ENCODE results near the gene SHCBP1L.

- TF ChIP-seq POLR2A (conservative IDR thresholded peaks at IDR 0.05): no peak
- TF ChIP-seq HNRNPH1 (optimal IDR thresholded peaks at IDR 0.05; ENCODE audit: low read depth, low read length): no peak
- no peak for TF ChIP-seq SP1 (CRISPR knock-in tag; IDR thresholded peaks at IDR 0.05)
- TF ChIP-seq ZNF644 (tag; IDR thresholded peaks at IDR 0.05; ENCODE audit: low read depth): no peak
- TF ChIP-seq CHD1 (IDR thresholded peaks at IDR 0.05; ENCODE audit: low read length): no peak
- TF ChIP-seq, protein P1, sequence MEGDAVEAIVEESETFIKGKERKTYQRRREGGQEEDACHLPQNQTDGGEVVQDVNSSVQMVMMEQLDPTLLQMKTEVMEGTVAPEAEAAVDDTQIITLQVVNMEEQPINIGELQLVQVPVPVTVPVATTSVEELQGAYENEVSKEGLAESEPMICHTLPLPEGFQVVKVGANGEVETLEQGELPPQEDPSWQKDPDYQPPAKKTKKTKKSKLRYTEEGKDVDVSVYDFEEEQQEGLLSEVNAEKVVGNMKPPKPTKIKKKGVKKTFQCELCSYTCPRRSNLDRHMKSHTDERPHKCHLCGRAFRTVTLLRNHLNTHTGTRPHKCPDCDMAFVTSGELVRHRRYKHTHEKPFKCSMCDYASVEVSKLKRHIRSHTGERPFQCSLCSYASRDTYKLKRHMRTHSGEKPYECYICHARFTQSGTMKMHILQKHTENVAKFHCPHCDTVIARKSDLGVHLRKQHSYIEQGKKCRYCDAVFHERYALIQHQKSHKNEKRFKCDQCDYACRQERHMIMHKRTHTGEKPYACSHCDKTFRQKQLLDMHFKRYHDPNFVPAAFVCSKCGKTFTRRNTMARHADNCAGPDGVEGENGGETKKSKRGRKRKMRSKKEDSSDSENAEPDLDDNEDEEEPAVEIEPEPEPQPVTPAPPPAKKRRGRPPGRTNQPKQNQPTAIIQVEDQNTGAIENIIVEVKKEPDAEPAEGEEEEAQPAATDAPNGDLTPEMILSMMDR (IDR thresholded peaks at IDR 0.05 in 2 of 3, conservative IDR thresholded peaks at IDR 0.05 in 1 of 3; ENCODE audit: insufficient read depth in 2 of 3, low read depth in 1 of 3, low read length in 3 of 3): no peak
- TF ChIP-seq NFYB (IDR thresholded peaks at IDR 0.05; ENCODE audit: extremely low read depth, insufficient read length): no peak
- no peak for TF ChIP-seq ZNF274 (IDR thresholded peaks at IDR 0.05; ENCODE audit: borderline replicate concordance, low read depth, low read length)
- no peak for TF ChIP-seq NFE2 (IDR thresholded peaks at IDR 0.05; ENCODE audit: low read depth)
- no peak for TF ChIP-seq ZNF740 (CRISPR knock-in tag; IDR thresholded peaks at IDR 0.05)
- no peak for TF ChIP-seq ZNF740 (tag; IDR thresholded peaks at IDR 0.05)
- TF ChIP-seq MEF2A (IDR thresholded peaks at IDR 0.05; ENCODE audit: control insufficient read depth, low read depth, low read length): no peak
These were observed 68.1 kb downstream of the SHCBP1L start for GRCh38 chr1:182884872-182885271.

Measured in K562 (cell line).